ENCODE measurements around the gene MBD5. TPM values are rescaled to one million over a fixed set of nuclear protein-coding genes. Genes with fewer than 3 reads are reported as not detected.

MBD5 gene
- polyA plus RNA-seq, 1 donor (not counting 4 experiments of a cell fraction or from before 2014, with no cell fraction given) = 20.1 TPM

- Histone ChIP-seq H3K27ac (ENCODE audit: control insufficient read depth, insufficient read depth, low read length) (no peak overlapping the region), H3K36me3 (ENCODE audit: control insufficient read depth in 2 of 2, extremely low read depth in 1 of 2, insufficient read depth in 2 of 2, low read length in 2 of 2) (no peaks in the 10 kb centered on the region), H3K4me2 (ENCODE audit: control insufficient read depth, extremely low read depth, insufficient read depth, low read depth, low read length) (no peak overlapping the region), H3K4me3 (ENCODE audit: control insufficient read depth in 2 of 3, extremely low read depth in 1 of 3, insufficient read depth in 2 of 3, low read depth in 1 of 3, low read length in 3 of 3) (no peak overlapping the region), H2AFZ (ENCODE audit: control insufficient read depth, low read length) (no peak overlapping the region), H3K9me3 (ENCODE audit: control insufficient read depth, low read depth, low read length) (peaks cover 4% of the 10 kb centered on the region), H4K20me1 (ENCODE audit: control insufficient read depth, extremely low read depth, insufficient read depth, low read length) (no peaks in the 10 kb centered on the region), H3K4me1 (ENCODE audit: control insufficient read depth, extremely low read depth, insufficient read depth, low read length) (peaks cover 3% of the 10 kb centered on the region), H3K79me2 (ENCODE audit: control insufficient read depth, insufficient read depth, low read length) (no peaks in the 10 kb centered on the region), H3K9ac (ENCODE audit: control insufficient read depth, extremely low read depth, insufficient read depth, low read length) (no peak overlapping the region), H3K9me1 (ENCODE audit: control insufficient read depth, extremely low read depth, insufficient read depth, low read length) (no peaks in the 10 kb centered on the region), H3K27me3 (ENCODE audit: control insufficient read depth, extremely low read depth, insufficient read depth, low read length) (no peaks in the 10 kb centered on the region)
- no peak for TF ChIP-seq EZH2 (IDR thresholded peaks at IDR 0.05; ENCODE audit: low read length)
- no peak for TF ChIP-seq CTCF (optimal IDR thresholded peaks at IDR 0.05 in 1 of 3, IDR thresholded peaks at IDR 0.05 in 1 of 3, conservative IDR thresholded peaks at IDR 0.05 in 1 of 3; ENCODE audit: extremely low read depth in 1 of 3, insufficient read depth in 2 of 3, low read length in 3 of 3)
- FAIRE-seq (no peak), DNase-seq (ENCODE audit: low read depth, low spot score) (no peak)
- dilution Hi-C loops (cut with MboI; ENCODE audit: extremely low pct_ligation_motif_present, low sequenced_read_pairs) = no loop called here
Observed at GRCh38 chr2:148263890-148264289, 243.0 kb downstream of the MBD5 start.

- dilution Hi-C loops (cut with MboI; ENCODE audit: extremely low pct_ligation_motif_present, low sequenced_read_pairs) = no loop called here
- Histone ChIP-seq H2AFZ (ENCODE audit: control insufficient read depth, low read length) (no peak overlapping the region), H3K27ac (ENCODE audit: control insufficient read depth, insufficient read depth, low read length) (no peak overlapping the region), H3K36me3 (ENCODE audit: control insufficient read depth in 2 of 2, extremely low read depth in 1 of 2, insufficient read depth in 2 of 2, low read length in 2 of 2) (no peaks in the 10 kb centered on the region), H3K4me1 (ENCODE audit: control insufficient read depth, extremely low read depth, insufficient read depth, low read length) (no peaks in the 10 kb centered on the region), H3K27me3 (ENCODE audit: control insufficient read depth, extremely low read depth, insufficient read depth, low read length) (no peaks in the 10 kb centered on the region), H3K9me1 (ENCODE audit: control insufficient read depth, extremely low read depth, insufficient read depth, low read length) (no peaks in the 10 kb centered on the region), H3K9me3 (ENCODE audit: control insufficient read depth, low read depth, low read length) (no peaks in the 10 kb centered on the region), H3K79me2 (ENCODE audit: control insufficient read depth, insufficient read depth, low read length) (no peaks in the 10 kb centered on the region), H3K4me2 (ENCODE audit: control insufficient read depth, extremely low read depth, insufficient read depth, low read depth, low read length) (no peak overlapping the region), H3K4me3 (ENCODE audit: control insufficient read depth in 2 of 3, extremely low read depth in 1 of 3, insufficient read depth in 2 of 3, low read depth in 1 of 3, low read length in 3 of 3) (no peak overlapping the region), H3K9ac (ENCODE audit: control insufficient read depth, extremely low read depth, insufficient read depth, low read length) (no peak overlapping the region), H4K20me1 (ENCODE audit: control insufficient read depth, extremely low read depth, insufficient read depth, low read length) (no peaks in the 10 kb centered on the region)
- TF ChIP-seq CTCF (optimal IDR thresholded peaks at IDR 0.05 in 1 of 3, IDR thresholded peaks at IDR 0.05 in 1 of 3, conservative IDR thresholded peaks at IDR 0.05 in 1 of 3; ENCODE audit: extremely low read depth in 1 of 3, insufficient read depth in 2 of 3, low read length in 3 of 3) (no peak), EZH2 (IDR thresholded peaks at IDR 0.05; ENCODE audit: low read length) (no peak)
- FAIRE-seq = no peak
- no peak for DNase-seq (ENCODE audit: low read depth, low spot score)
Observed at GRCh38 chr2:148273158-148273691, 252.3 kb downstream of the MBD5 start.
